ENCODE data around the gene ZNF527. TPM values are rescaled to one million over a fixed set of nuclear protein-coding genes. Genes with fewer than 3 reads are reported as not detected.

Gene ZNF527
- total RNA-seq = 4.0 TPM
- 4.9 TPM for polyA plus RNA-seq
- long read RNA-seq, donor 1 = 0 reads
- long read RNA-seq, donor 2, partial matches to known transcripts = 0 of 2 reads
- long read RNA-seq, donor 2, other reads (novel, unspliced or antisense) = 0 of 2 reads
- long read RNA-seq, donor 3, partial matches to known transcripts = 0 of 1 reads
- long read RNA-seq, donor 3, other reads (novel, unspliced or antisense) = 0 of 1 reads
- long read RNA-seq, donor 4, partial matches to known transcripts = 0 of 1 reads
- long read RNA-seq, donor 4, other reads (novel, unspliced or antisense) = 0 of 1 reads
- long read RNA-seq, donor 5, partial matches to known transcripts = 0 of 4 reads
- long read RNA-seq, donor 5, other reads (novel, unspliced or antisense) = 0 of 4 reads
- long read RNA-seq, donor 6, partial matches to known transcripts = 0 of 1 reads
- long read RNA-seq, donor 6, other reads (novel, unspliced or antisense) = 0 of 1 reads
- long read RNA-seq, donor 7, partial matches to known transcripts = 0 of 1 reads
- long read RNA-seq, donor 7, other reads (novel, unspliced or antisense) = 0 of 1 reads
- long read RNA-seq, donor 8, partial matches to known transcripts = 0 of 1 reads
- long read RNA-seq, donor 8, other reads (novel, unspliced or antisense) = 0 of 1 reads
- long read RNA-seq, donor 9 = 0 reads
- long read RNA-seq, donor 10, partial matches to known transcripts = 0 of 1 reads
- long read RNA-seq, donor 10, other reads (novel, unspliced or antisense) = 0 of 1 reads

DNA sequence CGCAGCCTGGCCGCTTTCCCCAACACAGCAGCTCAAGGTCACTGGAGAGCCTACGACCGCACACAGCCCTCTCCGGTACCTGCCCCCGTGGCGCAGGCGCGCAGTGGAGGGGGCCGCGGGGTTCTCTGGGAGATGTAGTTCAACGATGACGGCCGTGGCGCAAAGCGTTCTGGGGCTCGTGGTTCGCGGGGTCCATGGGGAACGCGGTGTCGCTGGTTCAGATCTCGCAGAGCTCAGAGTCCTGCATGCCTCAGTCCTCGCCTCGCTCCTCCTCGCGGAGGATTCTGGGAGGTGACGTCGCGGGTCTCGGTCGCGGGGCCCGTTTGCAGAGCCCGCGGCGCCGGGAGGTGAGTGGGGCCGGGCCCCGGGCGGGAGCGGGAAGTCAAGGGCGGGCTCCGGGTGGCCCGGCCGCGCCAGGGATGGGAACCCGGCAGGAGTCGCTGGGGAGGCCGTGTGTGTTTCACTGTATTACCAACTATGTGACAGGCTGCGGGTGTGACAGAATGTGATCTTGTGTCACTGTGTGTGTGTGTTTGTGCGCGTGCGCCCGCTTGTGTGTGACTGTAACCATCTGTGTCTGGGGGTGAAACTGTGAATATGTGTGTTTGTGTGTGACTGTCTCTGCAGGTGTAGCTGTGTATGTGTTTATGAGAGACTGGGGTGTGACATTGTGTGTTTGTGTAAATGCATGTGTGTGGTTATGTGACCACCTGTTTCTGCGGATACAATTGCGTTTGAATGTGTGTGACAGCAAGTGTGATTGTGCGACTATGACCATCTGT, at the start of gene ZNF527:
Gene ZNF527, plus strand, starts transcription at position 220 of the 782 bp plus-strand sequence. CDS start 3,100 bp downstream, outside the sequence.
- WGBS = 3% methylated on average over 58 of the region's 58 CpGs
- peaks cover 3% of the 10 kb centered on the region in 2 donors for H3K4me1 ChIP-seq (ENCODE audit: control insufficient read depth in 2 of 2, insufficient read depth in 2 of 2, low read length in 2 of 2)
- DNase-seq (ENCODE audit: low read depth in 6 of 9, low spot score in 9 of 9) = peak; percentile 92 to 98 (median 94)
- peaks cover 2 to 17% of the 10 kb centered on the region in 2 donors for H3K36me3 ChIP-seq (ENCODE audit: control insufficient read depth in 2 of 2, insufficient read depth in 2 of 2, low read length in 1 of 2)
- peak within 1 kb of the TSS; percentile 50 to 69 for H3K4me3 ChIP-seq (ENCODE audit: low read length in 2 of 2)
- H3K9me3 ChIP-seq (ENCODE audit: control insufficient read depth in 2 of 2, insufficient read depth in 1 of 2, low read length in 1 of 2) = peaks cover 0 to under 1% of the 10 kb centered on the region in 2 donors
- no peaks in the 10 kb centered on the region for H3K27me3 ChIP-seq (ENCODE audit: control insufficient read depth in 2 of 2, insufficient read depth in 1 of 2, low read length in 1 of 2)
- peak within 1 kb of the TSS; percentile 71 to 87 for H3K27ac ChIP-seq (ENCODE audit: low read depth in 1 of 2, low read length in 1 of 2)

DNA sequence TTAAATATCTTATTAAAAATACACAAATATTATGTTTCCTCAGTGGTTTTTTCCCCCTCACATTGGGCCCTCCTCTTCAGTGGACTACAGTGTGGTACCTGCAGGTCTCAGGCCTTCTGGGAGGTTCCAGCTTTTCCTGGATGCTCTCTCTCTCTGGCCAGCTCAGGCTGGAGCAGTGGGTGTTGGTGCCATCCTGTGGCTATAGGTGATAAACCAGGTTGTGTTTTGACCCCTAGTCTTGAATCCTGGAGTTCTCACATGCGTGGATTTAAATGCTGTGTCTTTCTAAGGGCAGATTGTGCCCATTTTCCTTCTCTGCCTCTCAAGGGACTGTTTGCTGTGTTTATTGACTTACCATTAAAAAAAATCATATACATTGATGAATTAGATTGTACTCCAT, 41.2 kb upstream of the ZNF527 start:
- peaks cover 0 to 26% of the 10 kb centered on the region in 2 donors for H3K36me3 ChIP-seq (ENCODE audit: control insufficient read depth in 2 of 2, insufficient read depth in 2 of 2, low read length in 1 of 2)
- 98% methylated on average over 1 of the region's 1 CpG for WGBS
- H3K9me3 ChIP-seq (ENCODE audit: control insufficient read depth in 2 of 2, insufficient read depth in 1 of 2, low read length in 1 of 2) = no peaks in the 10 kb centered on the region

DNA sequence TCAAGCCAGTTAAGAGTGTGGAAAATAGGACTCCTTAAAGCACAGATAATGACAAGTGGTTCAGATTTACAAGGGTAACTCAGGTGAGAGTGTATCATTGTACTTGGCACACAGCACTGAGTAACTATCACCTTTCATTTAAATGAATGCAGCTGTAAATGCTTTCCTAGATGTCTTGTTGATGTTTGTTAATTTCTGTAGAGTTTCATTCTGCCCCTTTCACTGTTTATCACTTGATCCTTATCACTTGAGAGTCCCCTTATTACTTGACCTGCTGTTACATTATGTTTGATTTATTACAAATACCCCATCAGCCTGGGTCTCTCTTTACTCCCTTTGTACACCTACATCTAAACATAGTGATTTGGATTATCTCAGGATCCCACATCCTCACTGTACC, 38.1 kb upstream of the ZNF527 start:
- Histone ChIP-seq H3K27me3 (ENCODE audit: control insufficient read depth in 2 of 2, insufficient read depth in 1 of 2, low read length in 1 of 2) (no peaks in the 10 kb centered on the region), H3K27ac (ENCODE audit: low read depth in 1 of 2, low read length in 1 of 2) (no peak overlapping the region)

More for the DNA sequence above, 41.2 kb upstream of the ZNF527 start:
- H3K4me3 ChIP-seq (ENCODE audit: low read length in 2 of 2) = no peak overlapping the region
- no peak for DNase-seq (ENCODE audit: low read depth in 6 of 9, low spot score in 9 of 9)
- H3K27me3 ChIP-seq (ENCODE audit: control insufficient read depth in 2 of 2, insufficient read depth in 1 of 2, low read length in 1 of 2) = no peaks in the 10 kb centered on the region
- peaks cover 0 to under 1% of the 10 kb centered on the region in 2 donors for H3K4me1 ChIP-seq (ENCODE audit: control insufficient read depth in 2 of 2, insufficient read depth in 2 of 2, low read length in 2 of 2)
- H3K27ac ChIP-seq (ENCODE audit: low read depth in 1 of 2, low read length in 1 of 2) = no peak overlapping the region

DNA sequence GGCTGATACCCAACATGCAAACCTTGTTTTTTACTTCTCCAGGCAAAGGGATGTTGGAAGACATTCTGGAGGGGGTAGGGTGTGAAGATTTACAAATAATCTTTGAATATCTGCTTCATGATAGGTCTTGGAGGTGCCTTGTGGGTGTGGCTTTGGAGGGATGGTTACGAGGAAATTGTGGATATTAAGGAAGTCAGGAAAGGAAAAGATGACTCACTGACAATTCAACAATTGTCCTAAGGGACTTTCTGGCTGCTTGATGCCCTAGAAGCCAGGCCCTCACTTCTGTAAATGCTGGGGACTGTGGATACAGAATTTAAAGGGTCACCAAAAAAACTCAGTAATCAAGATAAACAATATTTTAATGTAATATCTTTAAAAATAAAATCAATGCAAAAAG, 37.4 kb upstream of the ZNF527 start:
- Histone ChIP-seq H3K36me3 (ENCODE audit: control insufficient read depth in 2 of 2, insufficient read depth in 2 of 2, low read length in 1 of 2) (peaks cover 0 to 9% of the 10 kb centered on the region in 2 donors), H3K27ac (ENCODE audit: low read depth in 1 of 2, low read length in 1 of 2) (no peak overlapping the region), H3K4me3 (ENCODE audit: low read length in 2 of 2) (no peak overlapping the region), H3K4me1 (ENCODE audit: control insufficient read depth in 2 of 2, insufficient read depth in 2 of 2, low read length in 2 of 2) (peaks cover 6 to 9% of the 10 kb centered on the region in 2 donors), H3K9me3 (ENCODE audit: control insufficient read depth in 2 of 2, insufficient read depth in 1 of 2, low read length in 1 of 2) (no peaks in the 10 kb centered on the region), H3K27me3 (ENCODE audit: control insufficient read depth in 2 of 2, insufficient read depth in 1 of 2, low read length in 1 of 2) (no peaks in the 10 kb centered on the region)
- DNase-seq (ENCODE audit: low read depth in 6 of 9, low spot score in 9 of 9) = no peak
- WGBS = 98% methylated on average over 1 of the region's 1 CpG

More for the DNA sequence above, 38.1 kb upstream of the ZNF527 start:
- no peak for DNase-seq (ENCODE audit: low read depth in 6 of 9, low spot score in 9 of 9)
- no peaks in the 10 kb centered on the region for H3K9me3 ChIP-seq (ENCODE audit: control insufficient read depth in 2 of 2, insufficient read depth in 1 of 2, low read length in 1 of 2)
- H3K36me3 ChIP-seq (ENCODE audit: control insufficient read depth in 2 of 2, insufficient read depth in 2 of 2, low read length in 1 of 2) = peaks cover 0 to 15% of the 10 kb centered on the region in 2 donors
- no peak overlapping the region for H3K4me3 ChIP-seq (ENCODE audit: low read length in 2 of 2)
- peaks cover 6 to 9% of the 10 kb centered on the region in 2 donors for H3K4me1 ChIP-seq (ENCODE audit: control insufficient read depth in 2 of 2, insufficient read depth in 2 of 2, low read length in 2 of 2)

DNA sequence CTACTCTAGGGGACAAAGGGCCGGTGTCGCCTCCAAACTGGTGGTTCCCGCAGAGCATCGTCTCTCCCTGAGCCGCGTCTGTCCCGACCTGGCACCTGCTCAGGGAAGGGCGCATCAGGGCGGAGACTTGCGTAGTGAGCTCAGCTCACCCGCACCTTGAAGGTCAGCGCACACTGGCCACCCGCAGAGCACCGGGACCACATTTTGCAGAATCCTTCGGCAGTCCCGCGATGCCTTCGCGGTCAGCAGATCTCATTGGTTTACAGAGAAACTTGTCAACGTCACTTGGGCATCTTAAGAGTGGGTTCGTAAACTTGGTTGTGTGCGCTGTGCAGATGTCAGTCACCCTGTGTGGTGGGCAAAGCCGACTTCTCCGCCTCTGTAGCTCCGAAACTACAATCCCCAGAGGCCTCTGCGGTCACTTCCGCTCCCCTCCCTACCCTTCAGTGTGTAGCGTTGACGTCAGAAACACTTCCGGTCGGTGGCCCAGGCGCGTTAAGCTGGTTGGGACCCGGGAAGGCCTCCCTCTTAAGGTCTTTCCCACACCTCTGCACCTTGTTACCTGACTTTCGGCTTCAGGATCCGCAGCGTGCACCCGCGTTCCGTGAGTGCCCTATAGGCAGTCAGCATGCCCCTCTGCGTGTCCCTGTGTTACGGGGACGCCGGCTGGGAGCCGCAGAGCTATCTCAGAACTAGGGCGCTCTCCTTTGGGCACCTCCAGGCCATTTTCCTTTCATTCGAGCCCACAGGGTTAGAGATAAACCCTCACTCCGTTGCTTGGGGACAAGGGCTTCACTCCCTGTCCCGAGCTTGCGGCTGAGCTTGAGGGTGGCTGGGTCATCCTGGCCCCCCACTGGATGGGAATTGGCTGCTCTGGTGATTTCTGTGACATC, 36.5 kb upstream of the ZNF527 start:
- peak; percentile 88 to 97 (median 94) for DNase-seq (ENCODE audit: low read depth in 6 of 9, low spot score in 9 of 9)
- Histone ChIP-seq H3K9me3 (ENCODE audit: control insufficient read depth in 2 of 2, insufficient read depth in 1 of 2, low read length in 1 of 2) (no peaks in the 10 kb centered on the region), H3K4me3 (ENCODE audit: low read length in 2 of 2) (peak overlapping the region; percentile 76 to 91), H3K4me1 (ENCODE audit: control insufficient read depth in 2 of 2, insufficient read depth in 2 of 2, low read length in 2 of 2) (peaks cover 6 to 9% of the 10 kb centered on the region in 2 donors), H3K27me3 (ENCODE audit: control insufficient read depth in 2 of 2, insufficient read depth in 1 of 2, low read length in 1 of 2) (no peaks in the 10 kb centered on the region), H3K36me3 (ENCODE audit: control insufficient read depth in 2 of 2, insufficient read depth in 2 of 2, low read length in 1 of 2) (peaks cover 0 to 4% of the 10 kb centered on the region in 2 donors), H3K27ac (ENCODE audit: low read depth in 1 of 2, low read length in 1 of 2) (peak overlapping the region; percentile 72 to 88)
- 15% methylated on average over 50 of the region's 50 CpGs for WGBS

DNA sequence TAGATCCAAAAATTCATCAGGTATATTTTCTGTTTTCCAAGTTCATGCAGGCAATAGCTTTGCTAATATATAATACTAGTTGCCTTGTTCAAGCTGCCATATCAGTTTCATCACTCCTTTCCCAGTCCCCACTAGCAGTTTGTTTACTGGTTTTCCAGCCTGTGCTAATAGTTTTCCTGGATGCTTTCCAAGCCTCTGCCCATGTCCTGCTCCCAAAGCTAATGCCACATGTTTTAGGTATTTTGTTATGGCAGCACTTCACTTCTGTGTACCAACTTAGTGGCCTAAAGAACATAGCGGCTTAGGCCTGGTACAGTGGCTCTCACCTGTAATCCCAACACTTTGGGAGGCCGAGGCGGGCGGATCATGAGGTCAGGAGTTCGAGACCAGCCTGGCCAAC, 28.1 kb upstream of the ZNF527 start:
- Histone ChIP-seq H3K9me3 (ENCODE audit: control insufficient read depth in 2 of 2, insufficient read depth in 1 of 2, low read length in 1 of 2) (no peaks in the 10 kb centered on the region), H3K4me1 (ENCODE audit: control insufficient read depth in 2 of 2, insufficient read depth in 2 of 2, low read length in 2 of 2) (no peaks in the 10 kb centered on the region), H3K27me3 (ENCODE audit: control insufficient read depth in 2 of 2, insufficient read depth in 1 of 2, low read length in 1 of 2) (no peaks in the 10 kb centered on the region), H3K36me3 (ENCODE audit: control insufficient read depth in 2 of 2, insufficient read depth in 2 of 2, low read length in 1 of 2) (peaks cover 10 to 28% of the 10 kb centered on the region in 2 donors), H3K4me3 (ENCODE audit: low read length in 2 of 2) (no peak overlapping the region), H3K27ac (ENCODE audit: low read depth in 1 of 2, low read length in 1 of 2) (no peak overlapping the region)
- WGBS = 96% methylated on average over 5 of the region's 5 CpGs
- DNase-seq (ENCODE audit: low read depth in 6 of 9, low spot score in 9 of 9) = no peak

DNA sequence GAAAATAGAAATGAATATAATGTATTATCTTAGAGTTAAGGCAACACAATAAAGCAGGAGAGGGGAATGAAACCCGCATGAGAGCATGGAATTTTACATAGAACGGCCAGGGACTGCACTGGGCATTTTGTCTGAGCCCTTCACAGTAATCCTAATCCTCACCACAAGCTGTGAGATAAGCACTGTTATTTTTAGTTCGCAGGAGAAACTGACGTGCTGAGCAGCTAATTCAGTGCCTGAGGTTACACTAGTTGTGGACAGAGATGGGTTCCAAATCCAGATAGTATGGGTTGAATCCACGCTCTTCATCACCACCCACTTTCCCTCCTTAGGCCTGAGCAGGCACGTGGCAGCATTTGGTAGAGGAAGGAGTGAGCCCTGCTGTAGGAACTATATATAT, 24.8 kb upstream of the ZNF527 start:
- Histone ChIP-seq H3K9me3 (ENCODE audit: control insufficient read depth in 2 of 2, insufficient read depth in 1 of 2, low read length in 1 of 2) (no peaks in the 10 kb centered on the region), H3K27ac (ENCODE audit: low read depth in 1 of 2, low read length in 1 of 2) (no peak overlapping the region), H3K4me3 (ENCODE audit: low read length in 2 of 2) (no peak overlapping the region), H3K4me1 (ENCODE audit: control insufficient read depth in 2 of 2, insufficient read depth in 2 of 2, low read length in 2 of 2) (no peaks in the 10 kb centered on the region), H3K27me3 (ENCODE audit: control insufficient read depth in 2 of 2, insufficient read depth in 1 of 2, low read length in 1 of 2) (no peaks in the 10 kb centered on the region), H3K36me3 (ENCODE audit: control insufficient read depth in 2 of 2, insufficient read depth in 2 of 2, low read length in 1 of 2) (peaks cover 13 to 31% of the 10 kb centered on the region in 2 donors)
- WGBS = 91% methylated on average over 6 of the region's 6 CpGs
- DNase-seq (ENCODE audit: low read depth in 6 of 9, low spot score in 9 of 9) = no peak

DNA sequence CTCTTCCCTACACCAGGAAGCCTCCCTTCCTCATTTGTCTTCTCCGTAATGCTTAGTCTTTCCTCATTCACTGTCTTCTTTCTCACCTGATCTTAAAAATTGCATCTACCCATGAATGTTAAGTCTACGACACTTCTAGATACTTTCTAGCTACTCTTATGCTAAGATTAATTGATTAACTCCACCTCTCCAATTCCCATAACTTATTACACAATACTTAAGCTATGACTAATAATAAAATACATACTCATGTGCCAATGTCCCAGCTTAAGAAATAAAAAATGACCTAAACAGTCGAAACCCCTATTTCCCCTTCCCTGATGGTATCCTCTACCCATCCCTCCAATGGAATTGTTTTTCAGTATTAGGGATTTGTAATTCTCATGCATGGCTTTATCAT, 22.8 kb upstream of the ZNF527 start:
- Histone ChIP-seq H3K27ac (ENCODE audit: low read depth in 1 of 2, low read length in 1 of 2) (no peak overlapping the region), H3K36me3 (ENCODE audit: control insufficient read depth in 2 of 2, insufficient read depth in 2 of 2, low read length in 1 of 2) (peaks cover 13 to 27% of the 10 kb centered on the region in 2 donors), H3K9me3 (ENCODE audit: control insufficient read depth in 2 of 2, insufficient read depth in 1 of 2, low read length in 1 of 2) (no peaks in the 10 kb centered on the region), H3K4me1 (ENCODE audit: control insufficient read depth in 2 of 2, insufficient read depth in 2 of 2, low read length in 2 of 2) (no peaks in the 10 kb centered on the region), H3K4me3 (ENCODE audit: low read length in 2 of 2) (no peak overlapping the region), H3K27me3 (ENCODE audit: control insufficient read depth in 2 of 2, insufficient read depth in 1 of 2, low read length in 1 of 2) (no peaks in the 10 kb centered on the region)
- 98% methylated on average over 3 of the region's 3 CpGs for WGBS
- DNase-seq (ENCODE audit: low read depth in 6 of 9, low spot score in 9 of 9) = no peak
